Frontal cortex (tissue), 4 donors: ENCODE measurements around the gene FRAT1. TPM values are rescaled to one million over a fixed set of nuclear protein-coding genes. Genes with fewer than 3 reads are reported as not detected.

Source experiments
- DNase-seq, 2 donors: peaks; one replicate each; pipeline ENCODE4 v3.0.0; 2012; ENCODE audit warnings: low spot score in 2 of 2
- FAIRE-seq: peaks from 2 replicates; lab custom pipeline; 2012; peaks lifted over from hg19 to GRCh38; lab: Jason Lieb, UNC
- small RNA-seq: library from RNA; depleted of rRNA; stranded (forward); fragments of <200 nt; gene quantifications from one replicate; pipeline ENCODE3, GENCODE V24; 2014
- total RNA-seq: library from RNA; depleted of rRNA; stranded (reverse); fragments of >200 nt; gene quantifications from one replicate; pipeline ENCODE4 v1.2.3, GENCODE V29; 2014
- donor health status: control.
- donor health status: control.
- donor health status: control.

FRAT1 gene
- total RNA-seq, 1 donor from 2014 or later, result 4.9 TPM

DNA sequence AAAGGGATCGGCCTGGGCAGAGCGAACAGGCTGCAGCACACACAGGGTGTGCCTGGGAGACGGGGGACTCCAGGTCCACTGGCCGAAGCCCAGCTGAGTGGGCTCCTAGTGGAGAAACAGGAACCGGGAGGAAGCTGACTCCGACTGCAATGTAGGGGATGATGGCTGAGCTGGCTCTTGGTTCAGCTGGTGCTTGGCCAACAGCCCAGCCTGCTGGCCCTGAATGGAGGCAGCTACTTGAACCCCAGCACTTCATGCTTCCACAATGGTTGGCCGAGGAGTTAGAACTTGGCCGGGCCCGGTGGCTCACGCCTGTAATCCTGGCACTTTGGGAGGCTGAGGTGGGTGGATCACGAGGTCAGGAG lies 42.4 kb downstream of the FRAT1 start:
- DNase-seq, result no peak
- FAIRE-seq, result no peak

- FAIRE-seq, result no peak
- DNase-seq, result no peak
These were observed 43.4 kb downstream of the FRAT1 start for GRCh38 chr10:97362310-97363033.

GRCh38 chr10:97363071-97363470 lies 44.0 kb downstream of the FRAT1 start:
- FAIRE-seq, result no peak
- no peak for DNase-seq

GRCh38 chr10:97365761-97366351 lies 46.8 kb downstream of the FRAT1 start:
- FAIRE-seq (no peak), DNase-seq (no peak)

DNA sequence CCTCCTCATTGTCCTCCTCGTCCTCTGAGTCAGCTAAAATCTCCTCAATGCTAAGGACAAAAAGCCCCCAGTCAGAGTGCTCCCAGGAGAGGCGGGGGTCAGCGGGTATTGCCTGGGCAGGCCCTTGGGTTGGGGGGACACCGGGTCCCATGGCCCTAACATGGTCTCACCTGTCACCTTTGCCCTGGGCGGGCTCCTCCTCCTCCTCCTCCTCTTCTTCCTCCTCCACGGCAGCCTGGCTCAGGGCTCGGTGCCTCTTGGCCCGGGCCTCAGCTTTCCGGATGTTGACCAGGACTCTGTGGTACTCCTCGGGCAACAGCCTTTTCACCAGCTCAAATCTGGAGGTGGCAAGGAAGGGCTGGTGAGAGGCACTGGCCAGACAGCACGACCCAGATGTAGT lies 47.5 kb downstream of the FRAT1 start:
- DNase-seq (no peak), FAIRE-seq (no peak)

DNA sequence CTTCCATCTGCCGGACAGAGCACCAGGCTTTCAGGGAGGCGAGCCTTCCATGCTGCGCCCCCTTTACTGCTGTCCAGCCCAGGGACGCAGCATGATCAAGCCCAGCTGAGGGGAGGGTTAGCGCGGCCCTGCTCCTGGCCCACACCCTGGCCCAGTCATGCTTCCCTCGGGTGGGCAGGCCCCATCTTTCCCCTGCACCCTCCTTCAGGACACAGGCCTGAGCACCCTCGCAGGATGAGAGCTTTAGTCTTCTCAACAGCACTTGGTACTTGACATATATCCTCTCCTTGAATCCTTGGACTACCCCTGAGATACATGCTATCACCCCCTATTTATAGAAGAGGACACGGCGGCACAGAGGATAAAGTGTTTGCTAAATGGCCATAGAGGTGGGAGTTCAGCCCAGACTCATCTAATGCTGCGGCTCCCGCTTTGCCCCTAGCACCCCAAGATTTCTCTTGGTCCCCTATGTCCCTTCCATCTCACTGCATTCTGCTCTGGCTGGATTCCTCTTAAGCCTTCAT lies 48.1 kb downstream of the FRAT1 start:
- no peak for FAIRE-seq
- no peak for DNase-seq

Small RNA genes within 50 kb of the gene (small RNA-seq; reads per million reads assigned to genes)
- not detected for gene RF00017

Other genes starting within 250 kb of the FRAT1 start
- gene SLIT1, start 133.3 kb upstream of the FRAT1 start, total RNA-seq, result 48.9 TPM
- 7.7 TPM for gene ARHGAP19, start 26.6 kb upstream of the FRAT1 start, total RNA-seq
- 17.1 TPM for gene FRAT2, start 15.5 kb downstream of the FRAT1 start, total RNA-seq
- 11.8 TPM for gene RRP12, start 82.1 kb downstream of the FRAT1 start, total RNA-seq
- 143 TPM for gene PGAM1, start 106.9 kb downstream of the FRAT1 start, total RNA-seq
- 52.6 TPM for gene EXOSC1, start 126.7 kb downstream of the FRAT1 start, total RNA-seq
- gene ZDHHC16, start 126.9 kb downstream of the FRAT1 start, total RNA-seq, result 22.0 TPM
- 44.0 TPM for gene MMS19, start 179.2 kb downstream of the FRAT1 start, total RNA-seq
- gene UBTD1, start 179.7 kb downstream of the FRAT1 start, total RNA-seq, result 1.6 TPM